ENCODE results near the gene SPOCK2.

- TF ChIP-seq EZH2 (IDR thresholded peaks at IDR 0.05; ENCODE audit: low read length, unreplicated experiment) (no peak), CTCF (conservative IDR thresholded peaks at IDR 0.05; ENCODE audit: low read depth, low read length) (peak; percentile 51), EZH2phosphoT487 (IDR thresholded peaks at IDR 0.05; ENCODE audit: borderline replicate concordance, low read length) (no peak)
Measured at GRCh38 chr10:72061491-72061890, 26.9 kb downstream of the SPOCK2 start.
